Stimulated activated CD8-positive, alpha-beta memory T cell treated with anti-CD3 and anti-CD28 coated beads, Interleukin-7, amount 100 ng/mL, for 4 hours (primary cell): ENCODE measurements around the gene GSK3A.

Experiments
- DNase-seq, 2 donors: peaks; one replicate each; pipeline ENCODE4 v3.0.0-alpha.2; 2020; ENCODE audit warnings: low read depth in 2 of 2

Gene GSK3A

DNA sequence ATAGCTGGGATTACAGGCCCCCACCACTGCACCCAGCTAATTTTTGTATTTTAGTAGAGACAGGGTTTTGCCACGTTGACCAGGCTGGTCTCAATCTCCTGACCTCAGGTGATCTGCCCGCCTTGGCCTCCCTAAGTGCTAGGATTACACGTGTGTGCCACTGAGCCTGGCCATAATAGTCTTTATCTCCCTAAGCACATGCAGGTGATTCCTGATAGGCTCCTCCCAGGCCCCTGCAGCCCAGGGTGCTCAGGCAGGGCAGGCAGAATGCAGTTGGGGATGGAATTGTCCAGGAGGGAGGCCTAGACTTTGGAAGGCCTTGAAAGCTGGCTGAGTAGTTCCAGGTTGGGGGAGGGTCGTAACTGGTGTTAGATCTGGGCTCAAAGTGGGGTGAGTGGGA is 13.8 kb downstream of the GSK3A start:
- DNase-seq = no peak

DNA sequence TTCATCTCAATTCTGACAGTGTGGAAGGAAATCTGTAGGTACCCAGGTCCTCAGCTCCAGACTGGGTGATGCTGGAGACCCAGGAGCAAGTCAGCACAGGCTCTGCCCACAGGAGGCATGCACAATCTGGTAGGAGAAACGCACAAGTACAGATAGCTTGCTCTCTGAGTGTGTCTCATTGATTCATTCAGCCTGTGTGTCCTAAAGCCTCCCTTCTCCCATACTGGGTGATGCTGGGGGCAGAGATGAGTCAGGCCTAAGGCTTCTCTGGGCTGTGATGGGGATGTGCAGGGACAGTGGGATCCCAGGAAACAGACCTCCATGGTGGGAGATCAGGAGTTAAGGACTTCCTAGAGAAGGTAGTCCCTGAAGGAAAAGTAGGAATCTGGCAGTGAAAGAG is 15.5 kb downstream of the GSK3A start:
- no peak for DNase-seq

DNA sequence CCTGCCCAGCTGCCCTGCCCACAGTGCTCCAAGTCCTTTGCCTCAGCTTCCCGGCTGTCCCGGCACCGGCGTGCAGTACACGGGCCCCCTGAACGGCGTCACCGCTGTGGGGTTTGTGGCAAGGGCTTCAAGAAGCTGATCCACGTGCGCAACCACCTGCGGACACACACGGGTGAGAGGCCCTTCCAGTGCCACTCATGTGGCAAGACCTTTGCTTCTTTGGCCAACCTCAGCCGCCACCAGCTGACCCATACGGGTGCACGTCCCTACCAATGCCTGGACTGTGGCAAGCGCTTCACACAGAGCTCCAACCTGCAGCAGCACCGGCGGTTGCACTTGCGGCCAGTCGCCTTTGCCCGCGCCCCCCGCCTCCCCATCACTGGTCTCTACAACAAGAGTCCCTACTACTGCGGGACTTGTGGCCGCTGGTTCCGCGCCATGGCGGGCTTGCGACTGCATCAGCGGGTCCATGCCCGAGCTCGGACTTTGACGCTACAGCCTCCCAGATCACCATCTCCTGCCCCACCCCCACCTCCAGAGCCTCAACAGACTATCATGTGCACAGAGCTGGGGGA is 16.6 kb downstream of the GSK3A start:
- DNase-seq = no peak

DNA sequence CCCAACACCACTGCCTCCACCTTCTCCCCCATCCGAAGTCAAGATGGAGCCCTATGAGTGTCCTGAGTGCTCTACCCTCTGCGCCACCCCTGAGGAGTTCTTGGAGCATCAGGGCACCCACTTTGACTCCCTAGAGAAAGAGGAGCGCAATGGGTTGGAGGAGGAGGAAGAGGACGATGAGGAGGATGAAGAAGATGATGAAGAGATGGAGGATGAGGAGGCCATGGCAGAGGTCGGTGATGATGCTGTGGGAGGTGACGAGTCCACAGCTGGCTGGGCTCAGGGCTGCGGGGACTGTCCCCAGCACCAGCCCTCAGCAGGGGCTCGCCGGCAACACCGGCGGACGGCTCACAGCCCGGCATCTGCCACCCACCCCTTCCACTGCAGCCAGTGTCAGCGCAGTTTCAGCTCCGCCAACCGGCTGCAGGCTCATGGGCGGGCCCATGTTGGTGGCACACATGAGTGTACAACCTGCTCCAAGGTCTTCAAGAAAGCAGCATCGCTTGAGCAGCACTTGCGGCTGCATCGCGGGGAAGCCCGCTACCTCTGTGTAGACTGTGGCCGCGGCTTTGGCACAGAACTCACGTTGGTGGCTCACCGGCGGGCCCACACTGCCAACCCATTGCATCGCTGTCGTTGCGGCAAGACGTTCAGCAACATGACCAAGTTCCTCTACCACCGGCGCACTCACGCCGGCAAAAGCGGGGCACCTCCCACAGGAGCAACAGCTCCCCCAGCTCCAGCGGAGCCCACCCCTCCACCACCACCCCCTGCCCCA is 17.3 kb downstream of the GSK3A start:
- no peak for DNase-seq

DNA sequence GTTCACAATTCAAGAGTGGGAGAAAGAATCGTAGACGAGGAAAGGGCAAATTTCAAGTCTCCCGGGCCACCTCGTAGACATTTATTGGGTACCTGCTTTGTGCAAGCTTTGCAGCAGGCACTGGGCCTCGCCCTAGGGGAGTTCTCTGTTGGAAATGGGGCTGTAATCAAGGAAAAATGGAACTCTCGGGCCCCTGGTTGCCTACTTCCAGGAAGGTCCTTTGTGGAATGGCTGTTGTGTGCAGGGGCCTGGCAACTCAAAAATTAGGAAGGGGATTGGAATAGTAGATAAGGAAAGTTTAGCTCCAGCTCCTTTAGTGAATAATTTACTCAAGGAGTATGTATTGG is 21.7 kb downstream of the GSK3A start:
- no peak for DNase-seq

DNA sequence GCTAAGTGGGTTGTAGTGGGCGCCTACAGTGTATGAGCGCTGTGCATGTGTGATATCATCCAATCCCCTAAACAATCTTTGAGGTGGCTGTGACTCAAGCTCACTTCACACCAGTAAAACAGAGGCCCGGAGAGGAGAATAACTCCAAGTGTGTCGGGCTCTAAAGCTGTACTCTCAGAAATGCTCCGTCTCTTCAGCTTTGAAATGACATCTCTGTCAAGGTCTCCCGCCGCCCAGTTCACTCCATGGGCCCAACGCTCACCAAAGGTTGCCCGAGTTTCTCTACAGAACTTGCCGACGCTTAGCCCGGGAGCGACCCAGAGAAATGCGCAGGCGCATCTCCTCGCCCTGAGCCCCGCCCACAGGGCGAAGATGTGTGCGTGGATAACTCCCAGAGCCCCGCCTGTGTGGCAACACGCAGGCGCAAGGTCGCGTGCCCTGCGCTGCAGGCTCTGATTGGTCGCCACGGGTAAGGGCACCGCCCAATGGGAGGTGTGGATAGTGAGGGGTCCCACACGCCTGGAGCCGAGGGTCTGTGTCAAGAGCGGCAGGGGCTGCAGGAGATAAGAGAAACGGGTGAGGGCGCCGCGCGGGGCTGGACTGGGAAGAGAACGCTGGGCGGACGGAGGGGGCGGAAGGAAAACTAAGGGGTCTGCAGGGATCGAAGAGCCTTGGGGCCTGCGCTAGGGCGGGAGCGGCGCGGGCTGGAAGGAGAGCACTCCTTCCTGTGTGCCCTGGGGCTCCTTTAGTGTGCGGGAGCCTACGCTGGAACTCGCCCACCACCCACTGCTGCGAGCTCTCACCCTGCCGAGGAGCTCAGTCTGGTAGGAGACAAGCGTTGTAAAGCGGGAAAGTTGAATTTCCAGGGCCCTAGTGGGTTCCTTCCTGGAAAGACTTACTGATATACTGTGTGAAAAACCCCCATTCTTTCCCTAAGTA is 22.3 kb downstream of the GSK3A start, which contains the start of gene ZNF526:
ZNF526 (plus strand) TSS at position 501 of the 939 bp plus-strand sequence. CDS start 4,092 bp downstream, outside the sequence.
- peak; percentile 94 to 97 for DNase-seq

DNA sequence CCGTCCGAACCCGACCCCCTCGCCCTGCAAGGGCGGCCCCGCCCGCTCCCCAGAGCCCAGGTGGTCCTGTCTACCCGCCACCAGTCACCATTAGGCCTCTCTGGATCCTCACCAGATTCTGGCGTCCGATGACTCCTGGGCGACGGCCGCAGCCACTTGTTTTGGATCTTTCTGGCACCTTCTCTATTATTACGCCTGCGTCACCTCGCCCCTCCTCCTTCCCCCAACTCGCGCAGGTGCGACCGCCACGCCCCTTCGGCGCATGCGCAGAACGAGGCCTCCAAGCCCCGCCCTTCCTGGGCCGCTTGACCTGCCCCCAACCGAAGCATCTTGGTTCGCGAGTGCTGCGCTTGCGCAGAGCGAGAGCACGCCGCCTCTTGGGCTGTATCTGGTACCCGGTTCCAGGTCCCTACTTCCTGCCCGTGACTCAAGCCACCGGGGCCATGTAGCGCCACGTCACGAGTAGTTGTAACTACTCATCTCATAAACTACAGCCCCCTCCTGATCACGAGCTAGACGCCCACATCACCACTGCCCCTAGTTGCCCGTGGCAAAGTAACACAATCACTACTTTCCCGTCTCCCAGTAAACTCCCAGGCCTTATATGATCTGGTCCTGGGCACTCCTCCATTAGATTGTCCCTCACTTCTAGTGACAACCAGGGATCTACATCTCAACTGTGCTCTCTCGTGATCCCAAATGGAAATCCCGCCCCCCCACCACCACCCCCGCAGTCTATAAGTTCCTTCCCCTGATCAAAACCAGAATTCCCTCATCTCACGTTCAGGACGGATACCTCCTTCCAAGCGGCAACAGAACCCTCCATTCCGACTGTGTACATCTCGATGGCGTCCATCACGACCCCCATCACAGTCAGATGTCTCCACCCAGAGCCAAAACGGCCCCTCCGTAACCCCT is 24.6 kb downstream of the GSK3A start, which contains the start of gene DEDD2:
DEDD2 (minus strand) TSS at position 158 of the 918 bp plus-strand sequence. CDS start 670 bp downstream, outside the sequence.
- peak; percentile 99 for DNase-seq

DNA sequence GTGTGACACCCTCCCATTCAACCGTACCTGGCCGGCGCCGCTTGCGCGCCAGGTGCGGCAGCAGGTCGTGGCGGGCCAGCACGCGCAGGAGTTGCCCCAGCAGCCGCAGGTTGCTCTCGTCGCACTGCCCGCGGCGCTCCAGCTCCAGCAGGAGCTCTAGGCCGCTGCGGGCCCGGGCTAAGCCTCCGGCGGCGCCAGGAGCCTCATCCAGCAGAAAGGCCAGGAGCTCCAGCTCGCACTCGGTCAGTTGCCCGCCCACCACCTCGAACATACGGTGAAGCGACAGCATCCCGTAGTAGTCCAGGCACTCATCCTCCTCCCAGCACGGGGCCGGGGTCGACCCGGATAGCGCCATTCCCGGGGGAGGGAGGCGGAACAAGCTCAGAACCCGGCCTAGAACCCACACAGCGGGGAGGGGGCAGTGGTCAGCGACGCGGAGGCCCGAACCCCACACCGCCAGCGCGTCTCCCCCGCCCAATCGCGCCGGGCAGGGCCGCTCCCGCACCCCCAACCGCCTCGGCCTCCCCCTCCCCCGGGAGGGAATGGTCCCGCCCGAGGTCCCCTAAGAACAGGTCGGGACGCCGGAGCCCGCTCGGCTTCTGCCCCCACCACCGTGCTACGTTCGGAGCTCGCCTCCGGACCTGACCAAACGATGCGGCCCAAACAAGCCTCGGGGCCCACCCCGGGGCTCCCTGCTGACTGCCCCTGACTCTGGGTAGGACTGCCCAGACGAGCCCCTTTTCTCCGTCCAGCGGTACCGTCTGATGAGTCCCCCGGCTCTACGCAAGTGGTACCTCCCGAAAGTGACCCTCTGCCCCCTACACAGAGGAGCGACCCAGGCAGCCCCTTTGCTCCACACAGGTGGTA is 25.5 kb downstream of the GSK3A start:
- DNase-seq = no peak

DNA sequence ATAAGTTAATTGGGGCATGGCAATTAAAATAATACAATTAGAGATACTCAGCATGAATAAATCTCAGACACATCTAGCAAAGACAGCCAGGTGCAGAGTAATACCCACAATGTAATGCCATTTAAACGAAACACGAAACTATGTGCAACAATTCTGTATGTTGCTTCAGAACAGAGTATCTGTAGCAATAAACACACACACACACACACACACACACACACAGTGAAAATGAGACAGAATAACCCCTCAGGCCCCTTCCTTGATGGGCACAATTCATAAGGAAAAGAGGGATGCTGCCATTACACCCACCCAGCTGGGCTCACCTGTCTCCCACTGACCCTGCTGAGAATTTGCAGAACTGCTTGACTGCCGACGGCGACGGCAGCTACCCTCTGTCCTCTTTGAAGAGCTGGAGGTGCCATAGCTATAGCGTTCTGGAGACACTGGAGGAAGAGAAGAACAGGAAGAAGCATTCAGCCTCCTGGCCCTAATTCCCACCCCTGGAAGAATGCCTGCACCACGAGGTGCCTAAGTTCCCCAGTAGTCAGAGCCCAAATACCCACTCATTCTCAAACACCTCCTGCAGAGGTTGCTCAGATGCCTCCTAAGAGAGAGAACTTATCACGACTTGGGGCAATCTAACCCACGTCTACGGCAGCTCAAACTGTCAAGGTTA is 27.5 kb downstream of the GSK3A start:
- DNase-seq = no peak

DNA sequence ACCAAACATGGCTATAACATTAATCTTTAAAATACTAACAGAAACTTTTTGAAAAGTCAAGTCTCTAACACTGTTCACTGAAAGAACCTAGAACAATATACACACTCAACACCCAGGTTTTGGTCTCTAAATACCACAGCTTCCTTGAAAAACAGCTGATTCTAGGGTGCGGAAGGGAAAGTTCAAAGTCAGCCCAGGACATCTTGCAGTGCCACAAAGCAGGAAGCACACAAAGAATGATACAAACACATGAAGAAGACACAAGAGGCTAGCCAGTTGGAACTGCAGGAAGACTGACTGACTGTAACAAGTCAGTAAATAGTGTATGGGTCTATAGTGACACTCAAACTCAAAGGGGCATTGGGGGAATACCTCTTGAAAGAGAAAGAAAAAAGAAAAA is 29.5 kb downstream of the GSK3A start:
- DNase-seq = no peak

DNA sequence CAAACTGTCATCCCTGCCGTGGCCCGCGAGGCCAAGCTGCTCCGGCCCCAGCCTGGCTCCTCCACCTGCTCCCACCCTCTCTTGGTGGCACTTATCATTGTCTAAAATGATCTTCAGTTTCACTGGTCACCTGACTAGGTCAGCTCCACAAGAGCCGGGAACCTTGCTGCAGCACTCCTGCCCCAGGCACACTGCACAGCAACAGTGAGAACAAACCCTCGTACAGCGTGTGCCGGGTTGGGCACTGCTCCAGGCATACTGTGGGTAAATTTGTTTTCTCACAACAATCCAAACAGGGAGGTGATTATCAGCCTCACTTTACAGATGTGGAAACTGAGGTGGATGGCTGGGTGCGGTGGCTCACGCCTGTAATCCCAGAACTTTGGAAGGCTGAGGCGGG is 33.8 kb downstream of the GSK3A start:
- DNase-seq = no peak

DNA sequence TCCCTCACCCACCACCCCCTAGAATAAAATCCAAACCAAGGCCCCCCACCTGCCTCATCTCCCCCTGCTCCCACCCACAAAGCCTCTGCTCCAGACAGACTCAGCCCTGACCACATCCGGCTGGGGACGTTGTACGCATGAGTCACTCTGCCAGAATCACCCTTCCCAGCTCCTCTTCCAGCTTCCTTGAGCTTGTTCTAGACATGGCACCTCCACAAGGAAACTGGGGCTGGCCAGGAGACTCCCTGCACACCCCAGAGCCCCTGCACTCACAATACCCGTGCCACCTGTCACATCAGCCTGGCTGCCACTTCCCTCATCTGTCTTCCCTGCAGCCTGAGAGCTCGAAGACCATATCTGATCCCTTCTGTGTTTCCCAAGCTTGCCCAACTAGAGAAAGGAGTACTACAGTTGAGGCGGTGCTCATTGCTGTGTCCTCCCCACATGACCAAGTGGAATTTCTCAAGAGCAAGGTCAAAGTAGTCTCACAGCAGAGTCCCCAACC is 34.6 kb downstream of the GSK3A start:
- no peak for DNase-seq

DNA sequence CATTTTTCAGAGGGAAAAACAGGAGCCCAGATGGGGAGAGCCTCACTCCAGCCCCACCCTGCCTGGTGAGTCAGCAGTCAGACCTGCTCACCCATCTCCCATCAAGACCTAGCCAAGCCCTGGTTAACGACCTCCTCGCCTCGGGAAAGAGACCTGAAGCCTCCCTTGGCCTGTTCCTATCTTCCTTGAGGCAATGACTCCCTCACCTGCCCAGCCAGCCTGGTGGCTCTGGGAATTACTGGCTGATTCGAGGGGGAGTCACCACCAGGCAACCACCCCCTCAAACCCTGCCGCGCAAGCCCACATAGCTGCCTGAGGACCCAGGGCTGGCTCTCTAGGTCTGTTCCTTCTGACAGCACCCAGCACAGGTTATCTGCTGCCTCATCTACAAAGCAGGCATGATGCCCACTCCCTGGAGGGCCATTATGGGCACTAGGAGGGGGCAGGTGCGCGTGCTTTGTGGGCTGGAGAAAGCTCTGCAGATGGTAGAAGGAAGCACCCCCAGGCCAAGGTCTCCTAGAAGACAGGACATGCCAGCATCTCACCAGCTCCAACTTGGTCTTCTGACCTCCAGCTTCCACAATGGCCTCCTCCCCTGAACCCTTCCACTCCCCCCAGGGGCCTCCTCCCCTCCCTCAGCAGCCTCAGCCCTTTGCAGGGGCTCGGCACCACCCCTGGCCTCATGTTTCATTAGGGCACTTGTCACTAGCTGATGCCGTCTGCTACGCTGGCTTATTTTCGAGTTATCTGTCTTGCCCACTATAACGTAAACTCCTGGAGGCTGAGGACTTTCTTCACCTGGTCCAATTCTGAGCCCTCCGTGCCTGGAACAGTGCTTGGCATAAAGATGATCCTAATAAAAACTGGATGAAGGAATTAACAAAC is 35.3 kb downstream of the GSK3A start:
- DNase-seq = no peak

DNA sequence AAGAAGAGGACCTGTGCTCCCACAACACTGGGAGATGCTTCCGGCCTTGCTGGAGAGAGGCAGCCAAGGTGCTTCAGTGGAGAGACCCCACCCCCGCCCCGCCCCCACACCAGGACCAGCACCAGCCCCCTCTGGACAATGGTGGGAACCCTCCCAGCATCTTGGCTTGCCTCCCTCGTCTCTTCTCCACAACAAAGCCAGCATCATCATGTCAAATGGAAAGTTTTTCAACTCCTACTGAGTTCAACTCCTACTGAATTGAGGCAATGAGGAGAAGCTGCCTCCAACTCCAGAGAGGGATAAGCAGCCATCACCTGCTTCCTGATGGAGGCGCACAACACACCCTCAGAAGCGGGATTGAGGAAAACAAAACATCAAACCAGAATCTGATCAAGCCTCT is 37.7 kb downstream of the GSK3A start:
- DNase-seq = no peak

DNA sequence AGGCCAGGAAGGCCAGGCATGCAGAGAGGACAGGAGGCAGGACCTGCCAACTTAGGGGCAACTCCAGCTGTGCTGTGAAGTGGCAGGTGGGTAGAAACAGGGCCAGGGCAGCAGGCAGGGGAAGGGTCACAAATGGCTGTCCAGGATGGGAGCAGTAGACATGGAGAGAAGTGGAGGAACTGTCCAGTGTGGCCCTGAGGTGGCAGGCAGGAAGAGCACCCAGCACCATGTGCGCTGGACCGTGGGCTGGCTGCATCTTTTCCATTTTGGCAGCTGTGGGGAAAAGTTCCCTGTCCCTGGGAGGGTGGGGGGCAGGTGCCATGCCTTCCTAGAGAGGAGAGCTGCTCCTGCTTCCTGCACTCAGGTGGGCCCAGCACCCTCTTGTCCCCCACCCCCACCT is 38.7 kb downstream of the GSK3A start:
- DNase-seq = no peak

DNA sequence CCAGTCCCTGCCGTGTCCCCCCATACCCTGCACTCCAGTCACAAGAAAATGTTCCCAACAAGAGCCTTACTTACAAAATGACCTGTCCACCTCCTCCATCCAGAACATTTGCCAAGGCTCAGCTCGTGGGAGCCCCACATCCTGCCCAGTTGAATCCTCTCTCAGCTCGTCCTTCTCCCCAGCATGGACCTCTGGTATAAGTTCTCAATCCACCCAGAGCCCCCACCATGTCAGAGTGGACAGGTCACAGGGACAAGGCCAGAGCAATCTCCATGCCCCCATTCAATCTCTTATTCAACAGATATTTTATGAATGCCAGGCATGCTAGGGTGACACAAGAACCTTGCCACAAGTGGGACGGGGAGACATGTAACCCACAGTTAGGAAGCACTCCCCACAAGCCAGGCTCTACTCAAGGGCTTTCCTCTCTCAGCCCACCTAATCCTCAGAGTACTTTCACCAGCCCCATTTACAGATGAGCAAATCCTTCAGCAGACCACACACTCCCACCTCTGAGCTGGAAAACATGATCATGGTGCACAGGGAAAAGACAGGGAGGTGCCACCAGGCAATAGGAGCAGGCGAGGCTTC is 40.0 kb downstream of the GSK3A start:
- no peak for DNase-seq

DNA sequence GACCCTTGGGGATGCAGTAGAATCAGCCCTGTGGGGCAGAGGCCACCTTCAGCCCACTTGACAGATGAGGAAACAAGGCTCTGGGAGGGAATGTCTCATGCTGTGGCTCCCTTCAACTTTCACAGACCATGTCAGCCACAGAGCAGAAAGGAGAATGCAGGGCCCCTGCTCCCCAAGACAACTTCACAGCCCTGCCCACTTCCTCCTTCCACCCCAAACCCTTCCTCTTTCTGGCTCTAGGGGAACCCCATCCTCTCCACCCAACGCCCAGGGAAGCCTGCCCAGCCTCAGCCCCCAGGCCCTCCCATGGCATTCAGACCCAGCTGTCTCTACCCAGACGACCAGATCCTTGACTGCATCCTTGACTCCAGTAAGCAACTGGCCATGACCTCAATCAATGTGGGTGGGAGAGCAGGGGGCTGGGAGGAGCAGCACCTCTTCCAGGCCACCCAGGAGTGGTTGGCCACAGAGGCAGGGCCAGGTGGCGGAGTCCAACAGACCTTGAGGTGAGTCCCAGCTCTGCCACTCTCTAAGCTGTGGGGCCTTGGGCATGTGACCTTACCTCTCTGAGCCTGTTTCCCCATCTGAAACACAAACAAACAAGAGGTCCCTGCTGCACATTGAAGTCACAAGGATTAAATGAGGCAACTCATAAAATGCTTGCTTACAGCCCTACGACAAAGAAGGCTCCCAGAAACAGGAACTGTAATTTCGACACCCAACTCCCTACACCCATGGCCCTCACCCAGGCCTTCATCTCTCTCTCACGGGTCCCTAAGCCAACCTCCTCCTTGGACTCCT is 40.7 kb downstream of the GSK3A start:
- DNase-seq = peak in 1 of 2 donors; percentile 45
